Panc1 (cell line): Measurements from ENCODE around the gene RSRP1.
"Not testable (repeated sequence)": the region's sequence is repeated elsewhere in the genome, so short reads cannot be mapped to it uniquely, and the experiment has no call there.

Experiments
- CTCF ChIP-seq: fragments of 450-650 bp; IDR thresholded peaks from 2 replicates; pipeline ENCODE4 v1.5.1; 2017; ENCODE audit warnings: mild to moderate bottlenecking
- POLR2AphosphoS5 ChIP-seq: IDR thresholded peaks from 2 replicates; pipeline ENCODE4 v1.6.1; 2012; ENCODE audit warnings: mild to moderate bottlenecking, low read depth, low read length, moderate library complexity
- SIN3A ChIP-seq: IDR thresholded peaks from 2 replicates; pipeline ENCODE4 v1.6.1; 2012; ENCODE audit warnings: low read depth, mild to moderate bottlenecking, low read length, moderate library complexity, borderline replicate concordance; ENCODE audit not compliant: insufficient read depth

- TF ChIP-seq CTCF, POLR2AphosphoS5, SIN3A: not testable (repeated sequence)
These were observed 31.5 kb upstream of the RSRP1 start for GRCh38 chr1:25278790-25279189.
